ENCODE results near the gene SERPINB3. TPM values are rescaled to one million over a fixed set of nuclear protein-coding genes. Genes with fewer than 3 reads are reported as not detected.

Gene SERPINB3
- total and polyA plus RNA-seq, 2 of the 8 experiments (the other 6 are each of a cell fraction or from before 2014, with no cell fraction given): 0.17 to 0.18 TPM

GRCh38 chr18:63627819-63628218, 33.9 kb downstream of the SERPINB3 start:
- no peak overlapping the region for H2AFZ ChIP-seq (ENCODE audit: low read length)
- CTCF ChIA-PET (ENCODE audit: partially characterized antibody): no interaction called here
- H4K8ac ChIP-seq (ENCODE audit: extremely low read depth, insufficient read depth, low read length): no peak overlapping the region
- H3K4me1 ChIP-seq (replicated peaks in 1 of 4; ENCODE audit: control insufficient read depth in 3 of 4, insufficient read depth in 4 of 4, low read length in 3 of 4): no peaks in the 10 kb centered on the region
- H3K23me2 ChIP-seq (ENCODE audit: low read depth, low read length): no peaks in the 10 kb centered on the region
- TF ChIP-seq JUN (IDR thresholded peaks at IDR 0.05; ENCODE audit: low read depth, low read length) (no peak), GTF2F1 (IDR thresholded peaks at IDR 0.05; ENCODE audit: borderline replicate concordance, low read depth, low read length) (no peak), TEAD4 (IDR thresholded peaks at IDR 0.05; ENCODE audit: low read depth, low read length) (no peak), CTBP2 (IDR thresholded peaks at IDR 0.05; ENCODE audit: borderline replicate concordance, insufficient read depth, insufficient read length, low read length) (no peak), CEBPB (IDR thresholded peaks at IDR 0.05; ENCODE audit: low read depth, low read length) (no peak), RAD21 (IDR thresholded peaks at IDR 0.05 in 1 of 2, conservative IDR thresholded peaks at IDR 0.05 in 1 of 2; ENCODE audit: low read depth in 2 of 2, low read length in 2 of 2) (no peak), SP1 (IDR thresholded peaks at IDR 0.05; ENCODE audit: low read depth, low read length) (no peak), KDM4A (IDR thresholded peaks at IDR 0.05; ENCODE audit: low read depth, low read length, severe bottlenecking) (no peak), HDAC2 (IDR thresholded peaks at IDR 0.05; ENCODE audit: borderline replicate concordance in 1 of 2, low read depth in 2 of 2, low read length in 2 of 2) (no peak), MAFK (IDR thresholded peaks at IDR 0.05; ENCODE audit: low read depth, low read length) (no peak), POLR2A (IDR thresholded peaks at IDR 0.05; ENCODE audit: control extremely low read depth in 1 of 2, low read depth in 2 of 2, low read length in 2 of 2) (no peak), CBX8 (IDR thresholded peaks at IDR 0.05; ENCODE audit: borderline replicate concordance, low read depth, low read length) (no peak)
- no peaks in the 10 kb centered on the region for H3K36me3 ChIP-seq (ENCODE audit: control insufficient read depth in 2 of 4, insufficient read depth in 4 of 4, low read length in 3 of 4)
- no peak overlapping the region for H3K4ac ChIP-seq (replicated peaks; ENCODE audit: insufficient read length, low read depth, low read length)
- no peak overlapping the region for H2BK12ac ChIP-seq (ENCODE audit: low read depth, low read length)
- H3K4me3 ChIP-seq (ENCODE audit: extremely low read depth in 1 of 4, insufficient read depth in 2 of 4, low read depth in 3 of 4, low read length in 4 of 4): no peak overlapping the region
- no peak overlapping the region for H3K4me2 ChIP-seq (ENCODE audit: insufficient read depth in 1 of 2, low read depth in 2 of 2, low read length in 2 of 2)
- no peak for DNase-seq (ENCODE audit: low read depth in 1 of 2, low spot score in 2 of 2)
- H2BK5ac ChIP-seq (ENCODE audit: low read depth, low read length): no peak overlapping the region
- no peaks in the 10 kb centered on the region; a peak in 1 of 7 replicates for H3K27me3 ChIP-seq (replicated peaks in 1 of 4; ENCODE audit: control insufficient read depth in 3 of 4, extremely low read depth in 1 of 4, insufficient read depth in 3 of 4, low read length in 3 of 4)
- no peak overlapping the region for H4K5ac ChIP-seq (ENCODE audit: insufficient read length, low read depth, low read length)
- H2BK15ac ChIP-seq (ENCODE audit: low read length): no peak overlapping the region
- H3K79me1 ChIP-seq (ENCODE audit: low read depth, low read length): no peaks in the 10 kb centered on the region
- H3K9ac ChIP-seq (replicated peaks in 1 of 4; ENCODE audit: extremely low read depth in 1 of 4, low read depth in 3 of 4, low read length in 3 of 4): no peak overlapping the region
- H3K56ac ChIP-seq (replicated peaks; ENCODE audit: insufficient read length, low read depth, low read length): no peak overlapping the region
- POLR2A ChIA-PET (ENCODE audit: partially characterized antibody): no interaction called here
- no peak overlapping the region for H2BK120ac ChIP-seq (replicated peaks; ENCODE audit: low read depth, low read length)
- H2BK20ac ChIP-seq (ENCODE audit: low read length): no peak overlapping the region
- no peak for FAIRE-seq
- H3K79me2 ChIP-seq (ENCODE audit: control insufficient read depth in 1 of 2, insufficient read depth in 2 of 2, low read length in 2 of 2): no peaks in the 10 kb centered on the region
- no peak overlapping the region for H2AK5ac ChIP-seq (ENCODE audit: low read depth, low read length)
- H3K14ac ChIP-seq (ENCODE audit: insufficient read length): no peak overlapping the region
- no peak overlapping the region for H3K27ac ChIP-seq (ENCODE audit: low read depth, low read length)
- peaks cover 28 to 29% of the 10 kb centered on the region in 2 experiments for H3K9me3 ChIP-seq (ENCODE audit: insufficient read depth in 2 of 2, low read depth in 1 of 2, low read length in 1 of 2)
- no peak overlapping the region for H3K18ac ChIP-seq (ENCODE audit: extremely low read depth, low read length)
- H3K23ac ChIP-seq (ENCODE audit: insufficient read length): no peak overlapping the region
- H4K91ac ChIP-seq (replicated peaks; ENCODE audit: insufficient read length, low read length): no peak overlapping the region
- H4K20me1 ChIP-seq (replicated peaks in 1 of 2; ENCODE audit: control insufficient read depth in 1 of 2, insufficient read depth in 2 of 2, low read length in 2 of 2): no peaks in the 10 kb centered on the region
